MM.1S (cell line): Measurements from ENCODE around the gene MZT2A.

Experiments used
- CTCF ChIP-seq: fragments of 300-600 bp; sonication (generic); IDR thresholded peaks from 2 replicates; pipeline ENCODE4 v1.5.1; 2016; ENCODE audit warnings: antibody characterized with exemption, low read length, mixed read lengths
- EZH2 ChIP-seq: fragments of 300-600 bp; sonication (generic); optimal IDR thresholded peaks from 2 replicates; pipeline ENCODE3; 2017; ENCODE audit warnings: low read depth, mild to moderate bottlenecking, antibody characterized with exemption, low read length, mixed read lengths
- EZH2phosphoT487 ChIP-seq: fragments of 300-600 bp; sonication (generic); IDR thresholded peaks from 2 replicates; pipeline ENCODE4 v1.6.1; 2018; ENCODE audit warnings: antibody characterized with exemption, low read length

- no peak for TF ChIP-seq CTCF
- no peak for TF ChIP-seq EZH2phosphoT487
- TF ChIP-seq EZH2: no peak
Observed at GRCh38 chr2:131520526-131520925, 28.3 kb upstream of the MZT2A start.
